ENCODE measurements around the gene TMEFF2.
"Not testable (repeated sequence)": the region's sequence is repeated elsewhere in the genome, so short reads cannot be mapped to it uniquely, and the experiment has no call there.

The TMEFF2 gene

GRCh38 chr2:191931329-191931728 is 263.4 kb downstream of the TMEFF2 start:
- no peak for DNase-seq (ENCODE audit: low spot score)

- DNase-seq (ENCODE audit: low spot score), result no peak
Measured at GRCh38 chr2:191930205-191930604, 264.5 kb downstream of the TMEFF2 start.

GRCh38 chr2:191929288-191929687 is 265.4 kb downstream of the TMEFF2 start:
- no peak for DNase-seq (ENCODE audit: low spot score)

- DNase-seq (ENCODE audit: low spot score), result peak; percentile 18
Measured at GRCh38 chr2:191927991-191928390, 266.7 kb downstream of the TMEFF2 start.

- peak; percentile 61 for DNase-seq (ENCODE audit: low spot score)
Measured at GRCh38 chr2:191927319-191927867, 267.3 kb downstream of the TMEFF2 start.

- DNase-seq (ENCODE audit: low spot score), result no peak
Measured at GRCh38 chr2:191926671-191927070, 268.1 kb downstream of the TMEFF2 start.

GRCh38 chr2:191923652-191923997 is 271.1 kb downstream of the TMEFF2 start:
- no peak for DNase-seq (ENCODE audit: low spot score)

- DNase-seq (ENCODE audit: low spot score), result no peak
Measured at GRCh38 chr2:191922736-191923651, 271.7 kb downstream of the TMEFF2 start.

GRCh38 chr2:191921650-191922049 is 273.1 kb downstream of the TMEFF2 start:
- not testable (repeated sequence) for DNase-seq (ENCODE audit: low spot score)

GRCh38 chr2:191920502-191920901 is 274.2 kb downstream of the TMEFF2 start:
- DNase-seq (ENCODE audit: low spot score), result no peak

- no peak for DNase-seq (ENCODE audit: low spot score)
Measured at GRCh38 chr2:191917967-191918651, 276.6 kb downstream of the TMEFF2 start.

- no peak for DNase-seq (ENCODE audit: low spot score)
Measured at GRCh38 chr2:191917430-191917881, 277.3 kb downstream of the TMEFF2 start.

- DNase-seq (ENCODE audit: low spot score), result no peak
Measured at GRCh38 chr2:191916826-191917225, 277.9 kb downstream of the TMEFF2 start.

GRCh38 chr2:191915750-191916149 is 279.0 kb downstream of the TMEFF2 start:
- DNase-seq (ENCODE audit: low spot score), result no peak

GRCh38 chr2:191913796-191914195 is 280.9 kb downstream of the TMEFF2 start:
- DNase-seq (ENCODE audit: low spot score), result no peak

GRCh38 chr2:191912764-191913163 is 282.0 kb downstream of the TMEFF2 start:
- no peak for DNase-seq (ENCODE audit: low spot score)

- DNase-seq (ENCODE audit: low spot score), result peak; percentile 54
Measured at GRCh38 chr2:191910518-191910917, 284.2 kb downstream of the TMEFF2 start.

- DNase-seq (ENCODE audit: low spot score), result no peak
Measured at GRCh38 chr2:191908874-191909273, 285.9 kb downstream of the TMEFF2 start.

- no peak for DNase-seq (ENCODE audit: low spot score)
Measured at GRCh38 chr2:191907545-191907944, 287.2 kb downstream of the TMEFF2 start.

GRCh38 chr2:191907091-191907490 is 287.6 kb downstream of the TMEFF2 start:
- no peak for DNase-seq (ENCODE audit: low spot score)

GRCh38 chr2:191905336-191905735 is 289.4 kb downstream of the TMEFF2 start:
- DNase-seq (ENCODE audit: low spot score), result no peak

- DNase-seq (ENCODE audit: low spot score), result no peak
Measured at GRCh38 chr2:191901031-191901430, 293.7 kb downstream of the TMEFF2 start.

- DNase-seq (ENCODE audit: low spot score), result peak; percentile 53
Measured at GRCh38 chr2:191899410-191899809, 295.3 kb downstream of the TMEFF2 start.

All from AG08396 (cell line).